Activated B cell treated with CpG ODN at 0.5 μM for 24 hours (primary cell): ENCODE results near the gene BANF1. TPM values are rescaled to one million over a fixed set of nuclear protein-coding genes. Genes with fewer than 3 reads are reported as not detected.

Experiments used
- ATAC-seq: fragments of 200-7000 bp; cut with Tn5 transposase; one replicate; pipeline ENCODE4 v1.10.0; 2021; ENCODE audit warnings: low read depth, mild to moderate bottlenecking, moderate library complexity
- CTCF ChIA-PET: fragments of 350-600 bp; sonication (Branson Sonifier 250); formaldehyde crosslinking; loops from one replicate; lab custom pipeline; 2021; ENCODE audit warnings: antibody characterized with exemption; lab: Charles Lee
- POLR2A ChIA-PET: fragments of 350-600 bp; sonication (Branson Sonifier 250); formaldehyde crosslinking; loops from one replicate; lab custom pipeline; 2021; ENCODE audit warnings: antibody characterized with exemption; lab: Charles Lee
- DNase-seq: peaks from one replicate; pipeline ENCODE4 v3.0.0; 2022
- H3K27ac Mint-ChIP-seq: one replicate; pipeline ENCODE4 v1.8.0; 2020; ENCODE audit warnings: mixed read lengths
- H3K27me3 Mint-ChIP-seq: one replicate; pipeline ENCODE4 v1.8.0; 2021; ENCODE audit warnings: mixed read lengths
- H3K36me3 Mint-ChIP-seq: one replicate; pipeline ENCODE4 v1.8.0; 2021; ENCODE audit warnings: low read depth, mixed read lengths
- H3K4me1 Mint-ChIP-seq: one replicate; pipeline ENCODE4 v1.8.0; 2021; ENCODE audit warnings: mixed read lengths
- H3K4me3 Mint-ChIP-seq: one replicate; pipeline ENCODE4 v1.8.0; 2020; ENCODE audit warnings: mild to moderate bottlenecking, mixed read lengths
- H3K9me3 Mint-ChIP-seq: one replicate; pipeline ENCODE4 v1.8.0; 2020; ENCODE audit warnings: mixed read lengths
- CTCF ChIP-seq: fragments of 200-600 bp; IDR thresholded peaks from one replicate; pipeline ENCODE4 v1.8.0; 2022; ENCODE audit warnings: antibody characterized with exemption, mild to moderate bottlenecking
- intact Hi-C: fragments of 100-400 bp; cut with micrococcal nuclease; formaldehyde crosslinking; loops from one replicate; pipeline ENCODE4 v1.15.1; 2024
- total RNA-seq: library from RNA; stranded (reverse); gene quantifications from 2 replicates; pipeline ENCODE4 v1.2.3, GENCODE V29; 2022

BANF1 gene
- total RNA-seq, 1 donor from 2014 or later, result 228 TPM

- no peak overlapping the region for H3K27ac Mint-ChIP-seq
- H3K27me3 Mint-ChIP-seq, result peaks cover 10% of the 10 kb centered on the region
- H3K4me1 Mint-ChIP-seq, result no peaks in the 10 kb centered on the region
- no peaks in the 10 kb centered on the region for H3K36me3 Mint-ChIP-seq
- DNase-seq (no peak), ATAC-seq (no peak)
- no peak overlapping the region for H3K4me3 Mint-ChIP-seq
- intact Hi-C loops, result no loop called here
- ChIA-PET CTCF (interaction anchor here (1.0 kb wide), 1 partner anchor 30 kb away, joined by 3 read pairs; no protein-coding TSS in a partner anchor), POLR2A (no interaction called here)
- no peaks in the 10 kb centered on the region for H3K9me3 Mint-ChIP-seq
- no peak for TF ChIP-seq CTCF
These were observed 13.2 kb downstream of the BANF1 start for GRCh38 chr11:66015454-66015881.

- H3K27me3 Mint-ChIP-seq, result peaks cover 9% of the 10 kb centered on the region
- no peaks in the 10 kb centered on the region for H3K9me3 Mint-ChIP-seq
- no peaks in the 10 kb centered on the region for H3K4me1 Mint-ChIP-seq
- ATAC-seq (no peak), DNase-seq (no peak)
- no peak overlapping the region for H3K4me3 Mint-ChIP-seq
- no peak overlapping the region for H3K27ac Mint-ChIP-seq
- intact Hi-C loops, result no loop called here
- no peak for TF ChIP-seq CTCF
- no peaks in the 10 kb centered on the region for H3K36me3 Mint-ChIP-seq
- POLR2A ChIA-PET, result no interaction called here
- CTCF ChIA-PET, result interaction anchor here (1.0 kb wide), 1 partner anchor 29 kb away, joined by 3 read pairs; no protein-coding TSS in a partner anchor
These were observed 13.9 kb downstream of the BANF1 start for GRCh38 chr11:66015936-66016792.

- TF ChIP-seq CTCF, result no peak
- POLR2A ChIA-PET, result no interaction called here
- no peaks in the 10 kb centered on the region for H3K36me3 Mint-ChIP-seq
These were observed 14.5 kb downstream of the BANF1 start for GRCh38 chr11:66016793-66017177.

GRCh38 chr11:66017321-66017720, 15.0 kb downstream of the BANF1 start:
- TF ChIP-seq CTCF, result no peak
- Mint-ChIP-seq H3K9me3 (no peaks in the 10 kb centered on the region), H3K27me3 (peaks cover 5% of the 10 kb centered on the region), H3K4me3 (no peak overlapping the region), H3K27ac (no peak overlapping the region), H3K36me3 (no peaks in the 10 kb centered on the region), H3K4me1 (no peaks in the 10 kb centered on the region)
- DNase-seq, result no peak
- no peak for ATAC-seq
- CTCF ChIA-PET, result no interaction called here
- intact Hi-C loops, result no loop called here
- POLR2A ChIA-PET, result no interaction called here

More at GRCh38 chr11:66016793-66017177, 14.5 kb downstream of the BANF1 start:
- no peaks in the 10 kb centered on the region for H3K9me3 Mint-ChIP-seq
- H3K4me1 Mint-ChIP-seq, result no peaks in the 10 kb centered on the region
- intact Hi-C loops, result no loop called here
- no peak overlapping the region for H3K4me3 Mint-ChIP-seq
- H3K27ac Mint-ChIP-seq, result no peak overlapping the region
- CTCF ChIA-PET, result no interaction called here
- peaks cover 5% of the 10 kb centered on the region for H3K27me3 Mint-ChIP-seq
- DNase-seq, result no peak
- no peak for ATAC-seq

- CTCF ChIA-PET, result no interaction called here
- POLR2A ChIA-PET, result no interaction called here
- intact Hi-C loops, result no loop called here
- H3K36me3 Mint-ChIP-seq, result no peaks in the 10 kb centered on the region
- no peak for DNase-seq
- no peak overlapping the region for H3K27ac Mint-ChIP-seq
- H3K9me3 Mint-ChIP-seq, result no peaks in the 10 kb centered on the region
- H3K4me1 Mint-ChIP-seq, result peaks cover 4% of the 10 kb centered on the region
- TF ChIP-seq CTCF, result no peak
- H3K27me3 Mint-ChIP-seq, result peaks cover 8% of the 10 kb centered on the region
- H3K4me3 Mint-ChIP-seq, result no peak overlapping the region
- no peak for ATAC-seq
These were observed 17.9 kb downstream of the BANF1 start for GRCh38 chr11:66020212-66020611.
